IMR-90 (cell line): ENCODE results near the gene ANOS1. TPM values are rescaled to one million over a fixed set of nuclear protein-coding genes. Genes with fewer than 3 reads are reported as not detected.

ENCODE experiments used
- ATAC-seq: fragments of 200-7000 bp; cut with Tn5 transposase; 2 replicates; pipeline ENCODE4 v1.9.1; 2020; ENCODE audit warnings: low read depth, mild to moderate bottlenecking, moderate library complexity
- BruUV-seq: library from RNA; stranded (reverse); fragments of 400-500 nt; replicated peaks from 2 replicates; lab custom pipeline; 2021; lab: Mats Ljungman, UMichigan
- CTCF ChIA-PET: fragments of 300-600 bp; formaldehyde crosslinking; extraction: SDS; loops from one replicate; lab custom pipeline; 2021; ENCODE audit warnings: antibody characterized with exemption; lab: Yijun Ruan, JAX
- POLR2A ChIA-PET: fragments of 300-600 bp; sonication (Branson Sonifier 250); formaldehyde crosslinking; loops from one replicate; lab custom pipeline; 2022; ENCODE audit warnings: antibody characterized with exemption; ENCODE audit not compliant: unreplicated experiment; lab: Charles Lee
- DNase-seq: peaks from one replicate; pipeline ENCODE4 v3.0.0; 2013
- H2AFZ ChIP-seq: replicated peaks from 2 replicates; pipeline ENCODE3; 2013; ENCODE audit warnings: low read length, mild to moderate bottlenecking; ENCODE audit not compliant: poor library complexity
- H2AK5ac ChIP-seq: 2 replicates; pipeline ENCODE4 v1.6.1; 2013; ENCODE audit warnings: low read depth, low read length, inconsistent platforms
- H2AK9ac ChIP-seq: replicated peaks from 2 replicates; pipeline ENCODE3; 2013; ENCODE audit warnings: mild to moderate bottlenecking, low read depth, low read length, moderate library complexity; ENCODE audit not compliant: poor library complexity
- H2BK120ac ChIP-seq: 2 replicates; pipeline ENCODE4 v1.6.1; 2013; ENCODE audit warnings: low read depth, low read length, inconsistent platforms
- H2BK15ac ChIP-seq: 3 replicates; pipeline ENCODE4 v1.6.1; 2013; ENCODE audit warnings: low read depth, low read length, inconsistent platforms
- H2BK20ac ChIP-seq: 2 replicates; pipeline ENCODE4 v1.6.1; 2013; ENCODE audit warnings: low read depth, mild to moderate bottlenecking, inconsistent platforms, low read length, moderate library complexity
- H2BK5ac ChIP-seq: 2 replicates; pipeline ENCODE4 v1.6.1; 2013; ENCODE audit warnings: mild to moderate bottlenecking, low read depth, low read length, inconsistent platforms; ENCODE audit not compliant: poor library complexity, severe bottlenecking
- H3K14ac ChIP-seq: replicated peaks from 2 replicates; pipeline ENCODE4 v1.6.1; 2013; ENCODE audit warnings: low read depth, low read length, inconsistent platforms
- H3K18ac ChIP-seq: 2 replicates; pipeline ENCODE4 v1.6.1; 2013; ENCODE audit warnings: low read depth, low read length, control low read depth
- H3K23ac ChIP-seq: 2 replicates; pipeline ENCODE4 v1.6.1; 2013; ENCODE audit warnings: low read depth, low read length, inconsistent platforms
- H3K27ac ChIP-seq: 2 replicates; pipeline ENCODE4 v1.5.1; 2013; ENCODE audit warnings: mild to moderate bottlenecking, control low read depth, low read length; ENCODE audit not compliant: insufficient read depth
- H3K27me3 ChIP-seq: 2 replicates; pipeline ENCODE4 v1.6.1; 2013; ENCODE audit warnings: low read length; ENCODE audit not compliant: control insufficient read depth, insufficient read depth
- H3K36me3 ChIP-seq: 2 replicates; pipeline ENCODE4 v1.6.1; 2013; ENCODE audit warnings: low read length, mixed read lengths; ENCODE audit not compliant: control insufficient read depth, insufficient read depth
- H3K4ac ChIP-seq: 2 replicates; pipeline ENCODE4 v1.6.1; 2013; ENCODE audit warnings: low read depth, low read length, inconsistent platforms
- H3K4me1 ChIP-seq: 2 replicates; pipeline ENCODE4 v1.6.1; 2013; ENCODE audit warnings: low read length, mixed read lengths; ENCODE audit not compliant: control insufficient read depth, insufficient read depth
- H3K4me2 ChIP-seq: 2 replicates; pipeline ENCODE4 v1.6.1; 2013; ENCODE audit warnings: low read depth, mild to moderate bottlenecking, control low read depth, low read length, moderate library complexity
- H3K4me3 ChIP-seq: 2 replicates; pipeline ENCODE4 v1.5.1; 2013; ENCODE audit warnings: low read depth, mild to moderate bottlenecking, control low read depth, low read length, moderate library complexity; ENCODE audit not compliant: insufficient read depth
- H3K56ac ChIP-seq: 2 replicates; pipeline ENCODE4 v1.6.1; 2013; ENCODE audit warnings: low read length, inconsistent platforms; ENCODE audit not compliant: insufficient read depth; ENCODE audit errors: extremely low read depth
- H3K79me1 ChIP-seq, 2 experiments: 2 replicates each; pipeline ENCODE4 v1.6.1; 2013; ENCODE audit warnings: low read length in 2 of 2, inconsistent platforms in 1 of 2, low read depth in 1 of 2
- H3K9ac ChIP-seq: 2 replicates; pipeline ENCODE4 v1.6.1; 2013; ENCODE audit warnings: low read depth, low read length, control low read depth
- H3K9me1 ChIP-seq: 2 replicates; pipeline ENCODE4 v1.6.1; 2013; ENCODE audit warnings: low read length, inconsistent platforms; ENCODE audit not compliant: insufficient read depth
- H3K9me3 ChIP-seq: 2 replicates; pipeline ENCODE4 v1.6.1; 2013; ENCODE audit warnings: low read length; ENCODE audit not compliant: control insufficient read depth, insufficient read depth
- H4K20me1 ChIP-seq: 2 replicates; pipeline ENCODE4 v1.6.1; 2013; ENCODE audit warnings: low read length, inconsistent platforms; ENCODE audit not compliant: insufficient read depth
- H4K5ac ChIP-seq: 2 replicates; pipeline ENCODE4 v1.6.1; 2013; ENCODE audit warnings: mild to moderate bottlenecking, low read depth, low read length, control low read depth
- H4K8ac ChIP-seq, 2 experiments: 2 replicates each; pipeline ENCODE4 v1.6.1; 2013; ENCODE audit warnings: low read depth in 2 of 2, low read length in 2 of 2, control low read depth in 1 of 2, inconsistent platforms in 1 of 2
- H4K91ac ChIP-seq: 2 replicates; pipeline ENCODE4 v1.6.1; 2013; ENCODE audit warnings: low read depth, low read length, inconsistent platforms; ENCODE audit not compliant: insufficient read depth
- ELK1 ChIP-seq: fragments of 150-350 bp; IDR thresholded peaks from 2 replicates; pipeline ENCODE4 v1.6.1; 2016; ENCODE audit warnings: low read depth, mild to moderate bottlenecking, low read length, moderate library complexity, borderline replicate concordance
- NFE2L2 ChIP-seq: fragments of 150-350 bp; IDR thresholded peaks from 2 replicates; pipeline ENCODE4 v1.6.1; 2016; ENCODE audit warnings: low read depth, mild to moderate bottlenecking, low read length
- POLR2A ChIP-seq: IDR thresholded peaks from 2 replicates; pipeline ENCODE4 v1.6.1; 2012; ENCODE audit warnings: mild to moderate bottlenecking, low read depth, low read length
- WGBS, 2 experiments: methylation state at CpG; one replicate each; pipeline versions ENCODE4 v1.1.5 to v1.1.7; 2013; ENCODE audit warnings: missing lambda C conversion rate in 2 of 2; ENCODE audit not compliant: insufficient read length in 1 of 2; ENCODE audit errors: extremely low coverage in 2 of 2; 5-methylcytosine and 5-hydroxymethylcytosine counted together
- dilution Hi-C: fragments of 300-500 bp; cut with HindIII; formaldehyde crosslinking; loops from one replicate; pipeline ENCODE4 v1.14.3; 2018; ENCODE audit warnings: low sequenced_read_pairs; ENCODE audit not compliant: unreplicated experiment
- in situ Hi-C: fragments of 300-500 bp; cut with MboI; formaldehyde crosslinking; loops from 3 replicates; pipeline ENCODE4 v1.14.3; 2019; ENCODE audit warnings: low sequenced_read_pairs, inconsistent platforms, mixed read lengths
- intact Hi-C: fragments of 100-400 bp; cut with micrococcal nuclease; formaldehyde crosslinking; loops from 2 replicates; pipeline ENCODE4 v1.10.0; 2022
- polyA plus RNA-seq, 3 experiments: library from polyadenylated mRNA; depleted of rRNA; stranded (reverse); fragments of >200 nt; gene quantifications; 2 replicates each; pipeline ENCODE4 v1.2.3, GENCODE V29; 2012; ENCODE audit warnings: low replicate concordance in 1 of 3
- total RNA-seq: library from RNA; depleted of rRNA; stranded (reverse); fragments of >200 nt; gene quantifications from 2 replicates; pipeline ENCODE4 v1.2.3, GENCODE V29; 2012

ANOS1 gene
- total and polyA plus RNA-seq, 2 of the 4 experiments (the other 2 are of a cell fraction) = under 0.01 to 0.17 TPM

- Histone ChIP-seq H3K36me3 (no peaks in the 10 kb centered on the region), H3K27me3 (peaks cover 32% of the 10 kb centered on the region), H4K8ac (no peak overlapping the region), H2BK120ac (no peak overlapping the region), H3K27ac (no peak overlapping the region), H3K14ac (no peak overlapping the region), H2BK20ac (no peak overlapping the region), H3K9ac (no peak overlapping the region), H3K4ac (no peak overlapping the region), H3K18ac (no peak overlapping the region), H3K4me1 (no peaks in the 10 kb centered on the region), H2BK15ac (no peak overlapping the region), H3K9me1 (no peaks in the 10 kb centered on the region), H3K23ac (no peak overlapping the region), H3K56ac (no peak overlapping the region), H4K20me1 (no peaks in the 10 kb centered on the region), H2AK9ac (no peak overlapping the region), H3K4me3 (no peak overlapping the region), H4K91ac (no peak overlapping the region), H2AFZ (no peak overlapping the region), H3K79me1 (no peaks in the 10 kb centered on the region), H3K4me2 (no peak overlapping the region), H4K5ac (no peak overlapping the region), H2AK5ac (no peak overlapping the region), H2BK5ac (no peak overlapping the region), H3K9me3 (no peaks in the 10 kb centered on the region)
- no peak for DNase-seq
- WGBS, 2 experiments = no CpG with 5 or more reads among the region's 2 CpGs
- ChIA-PET CTCF (no interaction called here), POLR2A (no interaction called here)
- dilution Hi-C loops (no loop called here), in situ Hi-C loops (loop anchor here (10.0 kb wide), 2 partner anchors 715 to 735 kb away; no protein-coding TSS in a partner anchor), intact Hi-C loops (no loop called here)
- no peak for ATAC-seq
- BruUV-seq = no TSS peak
- no peak for TF ChIP-seq NFE2L2
- no peak for TF ChIP-seq POLR2A
- no peak for TF ChIP-seq ELK1
These were observed 2.1 kb downstream of the ANOS1 start for GRCh38 chrX:8729811-8730210.
